ENCODE results near the gene FOXC2. TPM values are rescaled to one million over a fixed set of nuclear protein-coding genes. Genes with fewer than 3 reads are reported as not detected.

Gene FOXC2
- total and polyA plus RNA-seq, 10 of the 15 experiments (the other 5 are each of a cell fraction or from before 2014, with no cell fraction given), result not detected

DNA sequence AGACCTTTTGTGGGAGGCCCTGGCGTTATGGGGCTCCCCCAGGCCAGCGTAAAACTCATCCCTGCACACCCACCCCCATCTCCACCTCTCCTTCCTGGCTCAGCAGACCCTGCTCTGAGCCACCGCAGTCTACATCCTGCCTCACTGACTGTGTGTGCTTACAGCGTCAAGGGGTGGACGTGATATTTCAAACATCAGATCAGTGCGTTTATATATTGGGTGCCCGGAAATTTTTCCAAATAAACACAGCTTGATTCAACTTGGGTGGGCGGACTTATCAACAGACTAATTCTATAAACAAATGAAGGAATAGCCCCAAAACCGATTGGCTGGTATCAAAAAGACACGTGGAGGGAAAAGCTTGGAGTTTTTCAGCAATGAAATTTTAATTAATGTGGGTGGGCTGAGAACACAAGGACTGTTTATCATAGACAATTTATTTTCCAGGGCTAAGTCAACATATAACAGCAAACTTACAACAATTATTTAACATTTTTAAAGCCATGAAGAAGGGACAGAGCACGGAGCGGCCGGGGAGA, 11.5 kb downstream of the FOXC2 start, which contains the start of gene FOXL1:
TSS of gene FOXL1 (plus strand) at position 489 of the 539 bp plus-strand sequence. CDS start 175 bp downstream, outside the sequence.
- DNase-seq (ENCODE audit: low read depth, low spot score) (no peak), ATAC-seq (no peak), FAIRE-seq (no peak)
- Histone ChIP-seq H3K36me3 (ENCODE audit: control insufficient read depth in 2 of 2, insufficient read depth in 2 of 2, low read length in 1 of 2) (no peaks in the 10 kb centered on the region), H3K9me3 (replicated peaks; ENCODE audit: control insufficient read depth, insufficient read depth, low read length) (no peaks in the 10 kb centered on the region), H4K20me1 (ENCODE audit: control insufficient read depth, insufficient read depth) (no peaks in the 10 kb centered on the region), H3K4me1 (ENCODE audit: control insufficient read depth, insufficient read depth, low read length) (no peaks in the 10 kb centered on the region), H3K4me2 (ENCODE audit: control insufficient read depth, insufficient read depth) (no peak within 1 kb of the TSS), H3K9ac (ENCODE audit: control insufficient read depth, insufficient read depth, low read length) (no peak within 1 kb of the TSS), H3K27ac (ENCODE audit: control insufficient read depth, insufficient read depth) (no peak within 1 kb of the TSS), H2AFZ (ENCODE audit: control insufficient read depth, low read depth, low read length) (no peak within 1 kb of the TSS), H3K79me2 (ENCODE audit: control insufficient read depth, insufficient read depth, low read length) (no peaks in the 10 kb centered on the region), H3K4me3 (no peak within 1 kb of the TSS), H3K27me3 (replicated peaks in 1 of 2; ENCODE audit: control insufficient read depth in 2 of 2, insufficient read depth in 2 of 2, low read length in 1 of 2) (peaks cover under 1 to 4% of the 10 kb centered on the region in 2 experiments; a peak in 3 of 4 replicates)
- TF ChIP-seq SRF (IDR thresholded peaks at IDR 0.05; ENCODE audit: low read depth in 2 of 2, low read length in 2 of 2), result no peak
- TF ChIP-seq PRDM15 (CRISPR knock-in tag; IDR thresholded peaks at IDR 0.05), result no peak
- TF ChIP-seq TARDBP (IDR thresholded peaks at IDR 0.05; ENCODE audit: borderline replicate concordance), result no peak
- TF ChIP-seq PAX8 (IDR thresholded peaks at IDR 0.05), result no peak
- TF ChIP-seq POU2F2 (IDR thresholded peaks at IDR 0.05; ENCODE audit: borderline replicate concordance, low read depth, low read length), result no peak
- TF ChIP-seq ATF2 (IDR thresholded peaks at IDR 0.05; ENCODE audit: low read length), result no peak
- TF ChIP-seq RUNX3 (IDR thresholded peaks at IDR 0.05; ENCODE audit: low read length), result no peak
- TF ChIP-seq HCFC1 (IDR thresholded peaks at IDR 0.05; ENCODE audit: low read length), result no peak
- TF ChIP-seq GABPA (IDR thresholded peaks at IDR 0.05; ENCODE audit: low read depth), result no peak
- TF ChIP-seq ZNF217 (IDR thresholded peaks at IDR 0.05), result no peak
- no peak for TF ChIP-seq PAX5 (IDR thresholded peaks at IDR 0.05; ENCODE audit: borderline replicate concordance, low read depth, low read length)
- TF ChIP-seq NFXL1 (IDR thresholded peaks at IDR 0.05; ENCODE audit: borderline replicate concordance), result no peak
- TF ChIP-seq ZBTB4 (CRISPR knock-in tag; IDR thresholded peaks at IDR 0.05), result no peak
- TF ChIP-seq EZH2 (IDR thresholded peaks at IDR 0.05; ENCODE audit: borderline replicate concordance, control insufficient read depth, low read depth, low read length), result no peak
- TF ChIP-seq, protein P1, sequence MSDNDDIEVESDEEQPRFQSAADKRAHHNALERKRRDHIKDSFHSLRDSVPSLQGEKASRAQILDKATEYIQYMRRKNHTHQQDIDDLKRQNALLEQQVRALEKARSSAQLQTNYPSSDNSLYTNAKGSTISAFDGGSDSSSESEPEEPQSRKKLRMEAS (IDR thresholded peaks at IDR 0.05; ENCODE audit: low read depth, low read length), result no peak
- TF ChIP-seq KLF5 (IDR thresholded peaks at IDR 0.05; ENCODE audit: partially characterized antibody), result no peak
- TF ChIP-seq BCL11A (IDR thresholded peaks at IDR 0.05; ENCODE audit: low read depth, low read length), result no peak
- no peak for TF ChIP-seq ZSCAN29 (IDR thresholded peaks at IDR 0.05)
- 41% methylated on average over 13 of the region's 13 CpGs for WGBS (ENCODE audit: insufficient coverage, insufficient replicate concordance, low lambda C conversion rate, missing lambda C conversion rate)
- BruUV-seq (replicated peaks), result no TSS peak
- intact Hi-C loops (cut with micrococcal nuclease; ENCODE audit: unreplicated experiment) (no loop called here), in situ Hi-C loops (cut with MboI) (no loop called here)
- ChIA-PET RAD21 (ENCODE audit: unreplicated experiment) (interaction anchor here (0.8 kb wide), 1 partner anchor 184 kb away, joined by 3 read pairs; no protein-coding TSS in a partner anchor), POLR2A (no interaction called here), SMC1A (ENCODE audit: uncharacterized antibody, unreplicated experiment) (no interaction called here), CTCF (no interaction called here)
